SK-N-SH treated with all-trans-retinoic acid at 6 μM for 48 hours (cell line): ENCODE measurements around the gene SHC3.

Experiments used
- ATAC-seq: fragments of 200-7000 bp; cut with Tn5 transposase; 3 replicates; pipeline ENCODE4 v1.9.1; 2020; ENCODE audit warnings: mild to moderate bottlenecking, moderate library complexity
- ARNTL ChIP-seq: fragments of 450-650 bp; formaldehyde crosslinking; IDR thresholded peaks from 2 replicates; pipeline ENCODE4 v1.5.0; 2020; ENCODE audit warnings: low read depth, mild to moderate bottlenecking, moderate library complexity, borderline replicate concordance
- ESRRG ChIP-seq: fragments of 250-450 bp; sonication (Bioruptor Pico); IDR thresholded peaks from 2 replicates; pipeline ENCODE4 v1.6.1; 2021; ENCODE audit warnings: mild to moderate bottlenecking
- GLIS3 ChIP-seq: fragments of 250-450 bp; sonication (Bioruptor Pico); IDR thresholded peaks from 2 replicates; pipeline ENCODE4 v1.5.0; 2020; ENCODE audit warnings: mild to moderate bottlenecking, moderate library complexity
- ISL1 ChIP-seq: fragments of 250-450 bp; sonication (Bioruptor Pico); IDR thresholded peaks from 2 replicates; pipeline ENCODE4 v2.1.2; 2022; ENCODE audit warnings: mild to moderate bottlenecking, moderate library complexity
- OSR1 ChIP-seq: fragments of 250-450 bp; sonication (Bioruptor Pico); IDR thresholded peaks from 2 replicates; pipeline ENCODE4 v1.8.0; 2022; ENCODE audit warnings: moderate library complexity, mild to moderate bottlenecking, inconsistent platforms
- PATZ1 ChIP-seq: fragments of 250-450 bp; sonication (Bioruptor Pico); IDR thresholded peaks from 2 replicates; pipeline ENCODE4 v1.8.0; 2020; ENCODE audit warnings: mild to moderate bottlenecking, moderate library complexity, borderline replicate concordance
- PPARA ChIP-seq: fragments of 250-450 bp; sonication (Bioruptor Pico); IDR thresholded peaks from 2 replicates; pipeline ENCODE4 v1.5.0; 2020; ENCODE audit warnings: mild to moderate bottlenecking, borderline replicate concordance
- RARB ChIP-seq: fragments of 250-450 bp; sonication (Bioruptor Pico); IDR thresholded peaks from 2 replicates; pipeline ENCODE4 v1.8.0; 2021; ENCODE audit warnings: mild to moderate bottlenecking, moderate library complexity
- TCF4 ChIP-seq: fragments of 250-450 bp; sonication (Bioruptor Pico); IDR thresholded peaks from 2 replicates; pipeline ENCODE4 v1.8.0; 2021; ENCODE audit warnings: mild to moderate bottlenecking, moderate library complexity, borderline replicate concordance
- TOX ChIP-seq: fragments of 250-450 bp; sonication (Bioruptor Pico); IDR thresholded peaks from 2 replicates; pipeline ENCODE4 v1.8.0; 2021; ENCODE audit warnings: mild to moderate bottlenecking, moderate library complexity, borderline replicate concordance
- ZC3H10 ChIP-seq: fragments of 250-450 bp; sonication (Bioruptor Pico); IDR thresholded peaks from 2 replicates; pipeline ENCODE4 v1.5.1; 2021; ENCODE audit warnings: mild to moderate bottlenecking, moderate library complexity
- ZFP3 ChIP-seq: fragments of 250-450 bp; sonication (Bioruptor Pico); IDR thresholded peaks from 2 replicates; pipeline ENCODE4 v1.5.0; 2020; ENCODE audit warnings: mild to moderate bottlenecking, moderate library complexity
- ZFP30 ChIP-seq: fragments of 450-650 bp; formaldehyde crosslinking; IDR thresholded peaks from 2 replicates; pipeline ENCODE4 v1.5.0; 2022; ENCODE audit warnings: mild to moderate bottlenecking, moderate library complexity
- ZNF565 ChIP-seq: fragments of 450-650 bp; formaldehyde crosslinking; conservative IDR thresholded peaks from 2 replicates; pipeline ENCODE4 v1.5.0; 2020; ENCODE audit warnings: low read depth, mild to moderate bottlenecking, moderate library complexity
- ZNF70 ChIP-seq: fragments of 450-650 bp; formaldehyde crosslinking; IDR thresholded peaks from 2 replicates; pipeline ENCODE4 v1.5.0; 2020; ENCODE audit warnings: mild to moderate bottlenecking, moderate library complexity
- ZNF8 ChIP-seq: fragments of 450-650 bp; formaldehyde crosslinking; IDR thresholded peaks from 2 replicates; pipeline ENCODE4 v1.5.0; 2020; ENCODE audit warnings: mild to moderate bottlenecking, moderate library complexity
- TF ChIP-seq, protein P1 (sequence below): fragments of 250-450 bp; sonication (Bioruptor Pico); IDR thresholded peaks from 2 replicates; pipeline ENCODE4 v1.5.0; 2020; ENCODE audit warnings: mild to moderate bottlenecking, moderate library complexity
- TF ChIP-seq, protein P2 (sequence below): fragments of 250-450 bp; sonication (Bioruptor Pico); IDR thresholded peaks from 2 replicates; pipeline ENCODE4 v1.5.1; 2021; ENCODE audit warnings: mild to moderate bottlenecking, moderate library complexity
- TF ChIP-seq, protein P3 (sequence below): fragments of 250-450 bp; sonication (Bioruptor Pico); IDR thresholded peaks from 2 replicates; pipeline ENCODE4 v1.8.0; 2021; ENCODE audit warnings: low read depth, mild to moderate bottlenecking, moderate library complexity, borderline replicate concordance

The SHC3 gene

GRCh38 chr9:89177944-89178829, at the start of gene SHC3:
Gene SHC3, minus strand, starts transcription at chr9:89178818. Its CDS starts 358 bp downstream, at chr9:89178460.
- ATAC-seq, result peak; percentile 4
- TF ChIP-seq, protein P1, sequence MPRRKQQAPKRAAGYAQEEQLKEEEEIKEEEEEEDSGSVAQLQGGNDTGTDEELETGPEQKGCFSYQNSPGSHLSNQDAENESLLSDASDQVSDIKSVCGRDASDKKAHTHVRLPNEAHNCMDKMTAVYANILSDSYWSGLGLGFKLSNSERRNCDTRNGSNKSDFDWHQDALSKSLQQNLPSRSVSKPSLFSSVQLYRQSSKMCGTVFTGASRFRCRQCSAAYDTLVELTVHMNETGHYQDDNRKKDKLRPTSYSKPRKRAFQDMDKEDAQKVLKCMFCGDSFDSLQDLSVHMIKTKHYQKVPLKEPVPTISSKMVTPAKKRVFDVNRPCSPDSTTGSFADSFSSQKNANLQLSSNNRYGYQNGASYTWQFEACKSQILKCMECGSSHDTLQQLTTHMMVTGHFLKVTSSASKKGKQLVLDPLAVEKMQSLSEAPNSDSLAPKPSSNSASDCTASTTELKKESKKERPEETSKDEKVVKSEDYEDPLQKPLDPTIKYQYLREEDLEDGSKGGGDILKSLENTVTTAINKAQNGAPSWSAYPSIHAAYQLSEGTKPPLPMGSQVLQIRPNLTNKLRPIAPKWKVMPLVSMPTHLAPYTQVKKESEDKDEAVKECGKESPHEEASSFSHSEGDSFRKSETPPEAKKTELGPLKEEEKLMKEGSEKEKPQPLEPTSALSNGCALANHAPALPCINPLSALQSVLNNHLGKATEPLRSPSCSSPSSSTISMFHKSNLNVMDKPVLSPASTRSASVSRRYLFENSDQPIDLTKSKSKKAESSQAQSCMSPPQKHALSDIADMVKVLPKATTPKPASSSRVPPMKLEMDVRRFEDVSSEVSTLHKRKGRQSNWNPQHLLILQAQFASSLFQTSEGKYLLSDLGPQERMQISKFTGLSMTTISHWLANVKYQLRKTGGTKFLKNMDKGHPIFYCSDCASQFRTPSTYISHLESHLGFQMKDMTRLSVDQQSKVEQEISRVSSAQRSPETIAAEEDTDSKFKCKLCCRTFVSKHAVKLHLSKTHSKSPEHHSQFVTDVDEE (CRISPR knock-in tag), result no peak
- TF ChIP-seq ARNTL (CRISPR knock-in tag) (no peak), ZNF565 (CRISPR knock-in tag) (no peak), TOX (no peak), OSR1 (no peak), ZC3H10 (CRISPR knock-in tag) (no peak), ZNF70 (CRISPR knock-in tag) (no peak), GLIS3 (CRISPR knock-in tag) (no peak)
- TF ChIP-seq, protein P2, sequence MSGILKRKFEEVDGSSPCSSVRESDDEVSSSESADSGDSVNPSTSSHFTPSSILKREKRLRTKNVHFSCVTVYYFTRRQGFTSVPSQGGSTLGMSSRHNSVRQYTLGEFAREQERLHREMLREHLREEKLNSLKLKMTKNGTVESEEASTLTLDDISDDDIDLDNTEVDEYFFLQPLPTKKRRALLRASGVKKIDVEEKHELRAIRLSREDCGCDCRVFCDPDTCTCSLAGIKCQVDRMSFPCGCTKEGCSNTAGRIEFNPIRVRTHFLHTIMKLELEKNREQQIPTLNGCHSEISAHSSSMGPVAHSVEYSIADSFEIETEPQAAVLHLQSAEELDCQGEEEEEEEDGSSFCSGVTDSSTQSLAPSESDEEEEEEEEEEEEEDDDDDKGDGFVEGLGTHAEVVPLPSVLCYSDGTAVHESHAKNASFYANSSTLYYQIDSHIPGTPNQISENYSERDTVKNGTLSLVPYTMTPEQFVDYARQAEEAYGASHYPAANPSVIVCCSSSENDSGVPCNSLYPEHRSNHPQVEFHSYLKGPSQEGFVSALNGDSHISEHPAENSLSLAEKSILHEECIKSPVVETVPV (CRISPR knock-in tag), result no peak

DNA sequence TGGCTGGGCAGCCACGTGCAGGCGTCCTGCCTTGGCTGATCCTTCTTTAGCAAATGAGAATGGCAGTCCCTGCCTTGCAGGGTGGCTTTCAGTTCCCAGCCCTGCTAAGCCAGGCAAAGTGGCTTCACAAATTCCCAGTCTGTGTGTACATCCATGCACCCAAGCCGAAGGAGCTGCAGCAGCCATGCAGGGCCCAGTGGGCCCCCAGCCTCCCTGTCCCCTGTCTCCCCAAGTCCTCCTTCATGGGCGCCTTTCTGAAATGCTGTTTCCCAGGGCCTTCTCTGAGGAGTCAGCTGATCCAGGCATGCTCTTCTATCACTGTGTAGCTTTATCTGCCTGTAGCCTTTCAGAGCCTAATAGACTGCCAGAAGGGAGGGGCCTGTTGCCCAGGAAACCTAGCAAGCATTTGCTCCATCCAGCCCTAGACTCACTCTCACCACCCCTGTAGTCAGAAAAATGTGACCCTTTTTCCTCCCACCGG, 47.4 kb upstream of the SHC3 start:
- peak; percentile 73 for ATAC-seq
- no peak for TF ChIP-seq ZFP30 (CRISPR knock-in tag)
- no peak for TF ChIP-seq ISL1 (CRISPR knock-in tag)
- no peak for TF ChIP-seq ZNF8 (CRISPR knock-in tag)
- TF ChIP-seq, protein P3, sequence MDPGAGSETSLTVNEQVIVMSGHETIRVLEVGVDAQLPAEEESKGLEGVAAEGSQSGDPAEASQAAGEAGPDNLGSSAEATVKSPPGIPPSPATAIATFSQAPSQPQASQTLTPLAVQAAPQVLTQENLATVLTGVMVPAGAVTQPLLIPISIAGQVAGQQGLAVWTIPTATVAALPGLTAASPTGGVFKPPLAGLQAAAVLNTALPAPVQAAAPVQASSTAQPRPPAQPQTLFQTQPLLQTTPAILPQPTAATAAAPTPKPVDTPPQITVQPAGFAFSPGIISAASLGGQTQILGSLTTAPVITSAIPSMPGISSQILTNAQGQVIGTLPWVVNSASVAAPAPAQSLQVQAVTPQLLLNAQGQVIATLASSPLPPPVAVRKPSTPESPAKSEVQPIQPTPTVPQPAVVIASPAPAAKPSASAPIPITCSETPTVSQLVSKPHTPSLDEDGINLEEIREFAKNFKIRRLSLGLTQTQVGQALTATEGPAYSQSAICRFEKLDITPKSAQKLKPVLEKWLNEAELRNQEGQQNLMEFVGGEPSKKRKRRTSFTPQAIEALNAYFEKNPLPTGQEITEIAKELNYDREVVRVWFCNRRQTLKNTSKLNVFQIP, result no peak

DNA sequence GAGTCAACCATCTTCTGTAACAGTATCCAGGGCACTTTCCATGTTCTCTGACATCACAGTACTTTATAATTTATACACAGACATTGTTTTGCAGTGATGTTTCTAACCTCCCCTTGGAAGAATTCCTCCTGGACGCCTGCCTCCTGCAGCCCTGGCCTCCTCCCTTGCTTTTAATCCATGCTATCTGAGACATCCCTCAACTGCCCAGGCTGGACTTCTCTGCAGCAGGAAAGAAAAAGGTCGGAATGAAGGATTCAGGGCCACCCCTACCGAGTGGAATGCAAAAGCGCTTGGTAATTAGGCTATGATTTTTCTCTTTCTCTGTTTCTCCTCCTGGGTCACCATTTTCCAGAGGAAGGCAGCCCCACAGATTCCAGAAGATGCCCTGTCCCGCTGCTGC, 47.0 kb upstream of the SHC3 start:
- TF ChIP-seq, protein P1 (CRISPR knock-in tag), result no peak
- TF ChIP-seq TOX (no peak), PATZ1 (no peak)
- peak; percentile 17; the same call in 2 of the 3 replicates for ATAC-seq

- no peak for ATAC-seq
- no peak for TF ChIP-seq PPARA (CRISPR knock-in tag)
- no peak for TF ChIP-seq ESRRG (CRISPR knock-in tag)
- no peak for TF ChIP-seq ISL1 (CRISPR knock-in tag)
- TF ChIP-seq, protein P2 (CRISPR knock-in tag), result no peak
- TF ChIP-seq, protein P3, result no peak
- no peak for TF ChIP-seq RARB (CRISPR knock-in tag)
- TF ChIP-seq OSR1, result no peak
- TF ChIP-seq ZNF565 (CRISPR knock-in tag), result no peak
- TF ChIP-seq TCF4 (CRISPR knock-in tag), result no peak
- TF ChIP-seq ZFP3, result no peak
- TF ChIP-seq ARNTL (CRISPR knock-in tag), result no peak
Observed at GRCh38 chr9:89225036-89225435, 46.4 kb upstream of the SHC3 start.
